ENCODE results near the gene ISG20. TPM values are rescaled to one million over a fixed set of nuclear protein-coding genes. Genes with fewer than 3 reads are reported as not detected.

Gene ISG20
- 13.0 and 17.2 TPM in 2 replicates for total RNA-seq

DNA sequence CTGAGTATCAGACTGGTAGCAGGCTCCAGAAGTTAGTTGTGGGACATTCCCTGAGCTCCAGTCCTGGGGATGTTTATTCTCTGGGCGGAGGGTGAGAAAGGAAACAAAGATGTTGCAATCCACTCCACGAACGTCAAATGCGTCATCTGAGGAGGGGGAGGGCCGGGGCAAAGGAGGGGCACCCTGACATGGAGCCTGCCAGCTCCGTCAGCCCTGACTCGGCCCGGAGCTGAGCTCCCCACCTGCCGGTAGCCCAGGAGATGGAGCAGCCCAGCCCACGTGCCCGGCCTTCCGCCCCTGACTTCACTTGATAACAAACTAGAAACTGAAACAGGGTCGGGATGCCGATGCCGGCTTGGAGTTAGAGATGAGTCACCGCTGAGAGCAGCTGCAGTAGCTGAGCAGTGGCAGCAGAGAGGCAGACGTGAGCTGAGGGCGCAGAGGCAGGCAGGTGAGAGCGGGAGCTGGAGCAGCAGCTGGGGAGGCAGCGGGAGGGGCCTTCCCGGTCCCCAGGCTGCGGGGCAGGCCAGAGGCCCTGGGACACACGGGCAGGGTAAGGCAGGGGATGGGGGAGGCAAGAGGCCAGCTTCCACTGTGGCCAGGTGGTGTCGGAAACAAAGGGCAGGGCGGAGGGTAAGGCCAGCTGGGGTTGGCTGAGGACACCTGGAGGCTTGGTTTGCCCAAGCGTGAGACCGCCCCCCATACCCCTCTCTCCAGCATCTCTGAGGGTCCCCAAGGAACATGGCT, at the start of gene ISG20:
ISG20 (plus strand) TSS at position 391 of the 747 bp plus-strand sequence; CDS start at position 742, 351 bp downstream.

DNA sequence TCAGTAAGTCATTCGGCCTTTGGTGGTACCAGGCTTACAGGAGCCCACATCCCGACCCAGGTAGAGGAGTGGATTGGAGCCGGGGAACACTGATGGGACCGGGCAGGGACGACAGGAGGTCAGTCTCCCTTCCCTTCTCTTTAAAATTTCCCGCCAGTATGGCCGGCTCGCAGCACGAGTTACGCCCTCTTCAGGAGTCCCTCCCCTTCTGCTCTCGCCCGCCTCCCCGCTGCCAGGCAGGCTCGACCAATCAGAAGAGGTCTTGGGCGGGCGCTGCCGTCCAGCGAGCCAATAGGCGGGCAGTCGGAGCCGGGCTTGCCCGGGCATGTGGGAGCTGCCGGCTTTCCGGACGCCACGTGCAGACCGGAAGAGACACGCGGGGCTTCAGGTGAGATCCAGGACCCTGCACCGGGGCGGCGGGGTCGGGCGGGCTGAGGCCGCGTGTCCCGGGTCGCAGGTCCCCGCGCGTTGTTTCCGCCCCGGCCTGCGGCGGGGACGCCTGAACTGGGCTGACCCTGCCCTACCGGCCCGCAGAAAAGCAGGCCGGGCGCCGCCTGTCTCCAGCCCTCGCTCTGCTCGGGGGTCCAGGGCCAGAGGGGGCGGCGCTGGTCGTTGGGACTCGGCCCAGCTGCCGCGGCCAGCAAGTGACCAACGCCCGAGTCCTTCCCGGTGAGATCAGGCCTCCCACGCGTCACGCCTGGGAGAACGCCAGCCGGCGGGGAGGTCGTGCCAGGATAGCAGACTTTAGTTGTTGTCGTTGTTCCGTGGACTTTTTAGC, 17.6 kb upstream of the ISG20 start, which contains the start of gene AEN:
AEN (plus strand) TSS at position 346 of the 778 bp plus-strand sequence. CDS start 4,870 bp downstream, outside the sequence.

Other genes starting within 250 kb of the ISG20 start
- 24.0 TPM in 2 replicates for gene MRPL46, start 171.6 kb upstream of the ISG20 start, total RNA-seq
- 37.7 and 70.8 TPM in 2 replicates for gene MRPS11, start 171.3 kb upstream of the ISG20 start, total RNA-seq
- gene DET1, start 92.3 kb upstream of the ISG20 start, total RNA-seq, result 2.3 TPM in 2 replicates
- 72.1 and 76.9 TPM in 2 replicates for gene AEN, start 17.7 kb upstream of the ISG20 start, total RNA-seq
- gene ACAN, start 164.4 kb downstream of the ISG20 start, total RNA-seq, result not detected in 2 replicates